Esophagus squamous epithelium (tissue), 5 donors: Measurements from ENCODE around the gene MSANTD1. TPM values are rescaled to one million over a fixed set of nuclear protein-coding genes. Genes with fewer than 3 reads are reported as not detected.

Experiments used
- DNase-seq: peaks from one replicate; lab custom pipeline; 2025; lab: John Stamatoyannopoulos, UW
- H3K27ac ChIP-seq, 4 donors: fragments of 200-600 bp; sonication (generic); one replicate each; pipeline ENCODE4 v1.5.1; 2016 to 2019; ENCODE audit warnings: mild to moderate bottlenecking in 1 of 4
- H3K27me3 ChIP-seq, 4 donors: fragments of 200-600 bp; sonication (generic); 1 replicate in 3 of 4; 2 replicates in 1 of 4; pipeline versions ENCODE4 v1.5.1 to v1.6.0; 2017 to 2021; ENCODE audit warnings: antibody characterized with exemption in 1 of 4
- H3K36me3 ChIP-seq, 3 donors: fragments of 200-600 bp; sonication (generic); one replicate each; pipeline ENCODE4 v1.5.1; 2016 to 2019
- H3K4me1 ChIP-seq, 3 donors: fragments of 200-600 bp; sonication (generic); one replicate each; pipeline ENCODE4 v1.5.1; 2017 to 2019
- H3K4me3 ChIP-seq, 4 donors: fragments of 200-600 bp; sonication (generic); 1 replicate in 3 of 4; 2 replicates in 1 of 4; pipeline ENCODE4 v1.5.1; 2016 to 2019; ENCODE audit warnings: mild to moderate bottlenecking in 2 of 4, moderate library complexity in 1 of 4
- H3K9me3 ChIP-seq, 3 donors: fragments of 200-600 bp; sonication (generic); one replicate each; pipeline ENCODE4 v1.5.1; 2016 to 2019
- CTCF ChIP-seq, 6 experiments: fragments of 450-650 bp in 4 of 6; fragments of 200-600 bp in 2 of 6; sonication (generic) in 2 of 6; IDR thresholded peaks; one replicate each; pipeline ENCODE4 v1.5.1; 2016 to 2019; ENCODE audit warnings: antibody characterized with exemption in 6 of 6, mild to moderate bottlenecking in 4 of 6, moderate library complexity in 4 of 6
- POLR2A ChIP-seq, 4 donors: fragments of 450-650 bp; IDR thresholded peaks; one replicate each; pipeline ENCODE4 v1.6.1; 2017; ENCODE audit warnings: antibody characterized with exemption in 4 of 4, mild to moderate bottlenecking in 4 of 4, moderate library complexity in 3 of 4
- WGBS, 2 donors: methylation state at CpG; one replicate each; pipeline ENCODE4 v1.1.5; 2018; 5-methylcytosine and 5-hydroxymethylcytosine counted together
- intact Hi-C: fragments of 100-400 bp; cut with DNase I; formaldehyde crosslinking; loops from one replicate; pipeline ENCODE4 v1.15.0; 2022
- total RNA-seq, 4 donors: library from RNA; depleted of rRNA; stranded (reverse); fragments of >200 nt; gene quantifications; one replicate each; pipeline ENCODE4 v1.1.0, GENCODE V29; 2016
- donor health status: DM: yes; HTN: yes; CAD: no.

MSANTD1 gene
- total RNA-seq, 4 donors from 2014 or later: 0.15 to 0.95 (median 0.18) TPM; not detected in 1

- Histone ChIP-seq H3K4me1 (peaks cover 0 to 50% (median 18%) of the 10 kb centered on the region in 3 donors), H3K27ac (peak overlapping the region; percentile 41 to 79 (median 74)), H3K9me3 (no peaks in the 10 kb centered on the region), H3K36me3 (peaks cover 0 to 88% (median 2%) of the 10 kb centered on the region in 3 donors), H3K4me3 (no peak overlapping the region), H3K27me3 (no peaks in the 10 kb centered on the region)
- TF ChIP-seq POLR2A (IDR thresholded peaks at IDR 0.05): no peak
- TF ChIP-seq CTCF (IDR thresholded peaks at IDR 0.05): no peak
- intact Hi-C loops: no loop called here
- no peak for DNase-seq
- WGBS, 2 donors: 60 to 73% methylated on average over 18 to 22 of the region's 22 CpGs
Measured at GRCh38 chr4:3202836-3203820, 45.8 kb upstream of the MSANTD1 start.

DNA sequence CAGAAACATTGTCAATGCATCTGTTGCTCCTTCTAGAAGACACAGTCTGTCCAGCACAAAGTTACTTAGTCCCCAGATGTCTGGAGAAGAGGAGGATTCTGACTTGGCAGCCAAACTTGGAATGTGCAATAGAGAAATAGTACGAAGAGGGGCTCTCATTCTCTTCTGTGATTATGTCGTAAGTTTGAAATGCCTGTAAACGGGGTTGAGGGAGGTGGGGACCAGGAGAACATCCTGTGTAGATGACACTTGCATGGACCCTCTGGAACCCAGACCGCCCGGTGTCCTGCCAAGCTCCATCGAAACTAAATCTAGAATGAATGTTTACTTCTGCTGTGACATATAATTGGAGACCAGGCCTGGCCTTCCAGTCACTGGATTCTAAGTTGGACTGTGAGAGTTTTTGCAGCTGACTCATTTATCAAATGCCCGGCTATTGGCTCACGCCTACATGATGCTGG, 45.0 kb upstream of the MSANTD1 start:
- peaks cover 0 to 50% (median 18%) of the 10 kb centered on the region in 3 donors for H3K4me1 ChIP-seq
- no peaks in the 10 kb centered on the region for H3K27me3 ChIP-seq
- no peak for TF ChIP-seq POLR2A (IDR thresholded peaks at IDR 0.05)
- TF ChIP-seq CTCF (IDR thresholded peaks at IDR 0.05): no peak
- intact Hi-C loops: no loop called here
- no peak for DNase-seq
- WGBS, 2 donors: 50 to 69% methylated on average over 8 of the region's 8 CpGs
- no peak overlapping the region for H3K4me3 ChIP-seq
- H3K36me3 ChIP-seq: peaks cover 4 to 88% (median 7%) of the 10 kb centered on the region in 3 donors
- H3K9me3 ChIP-seq: no peaks in the 10 kb centered on the region
- peak overlapping the region in 3 of 4 donors; percentile 69 to 79 (median 78) for H3K27ac ChIP-seq

- no peak for DNase-seq
- intact Hi-C loops: no loop called here
- Histone ChIP-seq H3K36me3 (peaks cover 7 to 87% (median 17%) of the 10 kb centered on the region in 3 donors), H3K4me3 (no peak overlapping the region), H3K9me3 (no peaks in the 10 kb centered on the region), H3K27me3 (no peaks in the 10 kb centered on the region), H3K27ac (peak overlapping the region in 2 of 4 donors; percentile 13 to 42), H3K4me1 (peaks cover 0 to 42% (median 18%) of the 10 kb centered on the region in 3 donors)
- WGBS, 2 donors: 80 to 89% methylated on average over 6 to 11 of the region's 11 CpGs
- TF ChIP-seq POLR2A (IDR thresholded peaks at IDR 0.05) (no peak), CTCF (IDR thresholded peaks at IDR 0.05) (no peak)
Measured at GRCh38 chr4:3205995-3206394, 43.0 kb upstream of the MSANTD1 start.

GRCh38 chr4:3206439-3207100, 42.4 kb upstream of the MSANTD1 start:
- intact Hi-C loops: no loop called here
- WGBS, 2 donors: 95% methylated on average over 18 of the region's 18 CpGs
- Histone ChIP-seq H3K4me3 (no peak overlapping the region), H3K27me3 (no peaks in the 10 kb centered on the region), H3K27ac (peak overlapping the region in 2 of 4 donors; percentile 13 to 49), H3K9me3 (no peaks in the 10 kb centered on the region), H3K36me3 (peaks cover 7 to 86% (median 17%) of the 10 kb centered on the region in 3 donors), H3K4me1 (peaks cover 0 to 36% (median 18%) of the 10 kb centered on the region in 3 donors)
- TF ChIP-seq CTCF (IDR thresholded peaks at IDR 0.05): no peak
- TF ChIP-seq POLR2A (IDR thresholded peaks at IDR 0.05): no peak
- DNase-seq: no peak
